Brain pericyte (primary cell): ENCODE measurements around the gene C22orf23.

Experiments
- DNase-seq: peaks from one replicate; pipeline ENCODE4 v3.0.0-alpha.2; 2012; ENCODE audit warnings: low read depth, low spot score

Gene C22orf23

DNA sequence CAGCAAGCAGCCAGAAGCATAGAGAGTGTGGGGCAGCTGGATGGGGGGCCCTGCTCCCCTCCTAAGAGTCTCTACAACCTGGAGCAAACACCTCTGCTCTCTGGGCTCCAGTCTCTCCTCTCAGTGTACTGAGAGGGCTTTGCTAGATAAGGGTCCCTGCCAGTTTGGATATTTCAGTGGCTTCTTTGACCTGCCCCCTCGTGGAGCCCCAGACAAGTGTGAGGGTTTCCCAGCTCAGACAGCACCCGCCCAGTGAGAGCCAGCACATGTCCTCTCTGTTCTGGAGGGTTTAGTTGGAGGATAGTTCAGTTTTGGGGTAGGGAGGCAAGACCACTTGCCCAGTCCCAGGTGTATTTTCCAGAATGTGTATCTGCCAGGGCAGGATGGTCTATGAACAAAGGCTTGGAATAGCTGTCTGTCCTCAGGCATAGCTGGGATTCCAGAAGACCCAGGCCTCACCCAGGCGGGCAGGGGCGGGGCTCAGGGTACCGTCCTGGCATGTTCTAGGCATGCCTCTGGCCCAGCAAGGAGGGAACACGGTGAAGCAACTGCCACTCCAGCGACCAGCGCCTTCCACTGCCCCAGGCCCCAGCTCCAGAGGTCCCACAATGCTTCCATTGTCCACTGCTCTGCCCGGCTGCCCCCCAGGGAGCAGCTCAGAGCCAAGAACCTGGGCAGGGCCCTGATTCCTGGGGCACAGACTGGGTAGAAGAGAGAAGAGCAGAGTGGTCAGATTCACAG, 54.8 kb downstream of the C22orf23 start:
- DNase-seq = no peak

DNA sequence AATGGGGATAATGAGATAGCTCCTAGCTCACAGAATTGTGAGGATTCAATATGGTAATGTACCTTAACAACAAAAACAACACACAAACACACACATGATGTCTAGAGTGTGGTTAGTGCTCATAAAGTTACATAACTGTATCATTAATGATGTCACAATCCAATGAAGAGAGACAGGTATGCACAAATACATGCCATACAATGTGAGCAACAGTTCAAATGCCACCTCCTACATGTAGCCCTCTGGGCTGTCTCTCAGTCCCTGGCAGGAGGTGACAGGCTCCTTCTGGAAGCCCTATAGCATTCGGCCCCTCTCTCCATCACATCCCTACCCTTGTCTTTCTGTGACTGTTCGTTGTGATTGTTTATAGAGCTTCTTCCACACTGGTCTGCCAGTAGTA, 55.6 kb downstream of the C22orf23 start:
- no peak for DNase-seq

DNA sequence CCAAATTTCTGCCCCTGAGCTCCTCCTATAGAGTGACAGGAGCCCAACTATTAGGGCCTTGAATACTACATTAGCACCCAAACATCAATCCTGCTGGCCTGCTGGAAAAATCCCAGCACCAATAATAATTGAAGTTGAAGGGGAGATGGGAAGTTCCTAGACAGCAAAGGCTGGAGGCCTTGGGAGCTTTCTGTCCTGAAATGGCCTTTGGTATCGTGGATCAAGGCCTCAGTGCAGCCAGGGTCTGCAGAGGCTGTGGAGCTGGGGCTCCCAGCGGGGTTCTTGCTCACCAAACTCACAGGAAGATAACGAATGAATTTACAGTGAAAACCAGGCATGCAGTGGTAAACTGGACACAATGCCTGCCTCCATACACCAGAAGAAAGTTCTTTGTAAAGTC, 56.5 kb downstream of the C22orf23 start:
- no peak for DNase-seq

DNA sequence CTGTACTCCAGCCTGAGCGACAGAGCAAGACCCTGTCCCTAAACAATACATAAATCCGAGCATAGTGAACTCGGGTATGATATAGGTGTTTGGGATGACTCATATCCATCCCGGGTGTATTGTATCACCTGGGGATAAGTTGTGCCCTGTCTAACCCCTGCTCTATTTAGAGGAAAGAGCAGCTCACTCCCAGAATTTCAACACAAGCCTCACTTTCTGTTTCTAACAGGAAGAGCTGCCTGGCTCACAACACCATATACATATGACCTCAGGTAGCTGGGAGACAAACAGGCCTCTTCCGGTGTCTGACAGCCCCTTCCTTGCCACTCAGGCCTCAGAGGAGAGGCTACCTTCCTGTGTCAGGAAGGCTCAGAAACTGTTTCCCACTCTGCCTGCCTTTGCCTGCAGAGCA, 57.2 kb downstream of the C22orf23 start:
- no peak for DNase-seq

DNA sequence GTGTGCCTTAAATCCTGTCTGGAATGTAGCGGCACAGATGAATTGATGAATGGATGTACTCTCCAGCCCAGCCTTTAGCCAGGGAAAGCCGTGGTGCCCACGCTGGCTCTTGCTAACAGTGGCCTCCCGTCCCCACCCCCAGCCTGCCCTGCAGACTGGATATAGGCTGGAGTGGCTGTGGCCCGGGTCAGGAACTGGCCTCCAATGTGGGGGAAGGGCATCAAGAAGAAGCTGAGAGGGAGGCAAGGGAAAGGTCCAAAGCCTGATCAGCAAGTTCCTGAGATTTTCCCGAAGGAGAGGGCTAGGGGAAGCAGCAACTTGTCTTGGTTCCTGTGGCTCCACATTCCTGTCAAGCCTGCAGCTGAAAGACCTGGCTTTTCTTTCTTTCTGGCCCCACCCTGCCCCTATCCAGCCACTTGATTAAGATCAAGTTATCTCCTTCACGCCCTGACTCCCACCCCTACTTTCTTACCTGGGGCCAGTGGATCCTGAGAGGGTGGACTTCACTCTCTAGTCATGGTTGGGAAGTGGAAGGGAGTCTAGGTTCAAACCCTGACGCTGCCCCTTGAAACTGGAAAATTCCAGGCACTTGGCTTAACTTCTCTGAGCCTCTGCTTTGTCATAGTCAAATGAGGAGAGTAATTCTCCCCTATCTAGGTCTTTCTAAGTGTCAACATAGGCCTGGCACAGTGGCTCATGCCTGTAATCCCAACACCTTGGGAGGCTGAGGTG, 58.3 kb downstream of the C22orf23 start:
- DNase-seq = no peak

DNA sequence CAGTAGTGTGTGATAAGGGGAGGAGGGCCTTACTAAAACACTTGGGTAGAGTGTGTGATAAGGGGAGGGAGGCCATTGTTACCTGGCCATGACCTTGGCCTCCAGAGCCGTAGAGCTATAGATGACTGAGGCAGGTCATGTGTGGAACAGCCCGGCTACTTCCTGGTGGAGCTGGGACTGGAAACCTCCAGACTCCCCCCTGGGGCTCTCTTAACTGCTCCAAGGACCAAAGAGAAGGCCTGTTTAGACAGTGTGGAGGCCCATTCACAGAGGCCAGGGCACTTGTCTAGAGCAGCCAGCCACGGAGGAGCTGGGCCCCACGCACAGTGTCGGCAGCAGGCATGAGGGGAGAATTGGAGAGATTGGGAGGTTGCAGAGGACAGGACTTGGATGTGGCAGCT, 59.8 kb downstream of the C22orf23 start:
- no peak for DNase-seq
